ENCODE data around the gene CNIH1.

The CNIH1 gene

DNA sequence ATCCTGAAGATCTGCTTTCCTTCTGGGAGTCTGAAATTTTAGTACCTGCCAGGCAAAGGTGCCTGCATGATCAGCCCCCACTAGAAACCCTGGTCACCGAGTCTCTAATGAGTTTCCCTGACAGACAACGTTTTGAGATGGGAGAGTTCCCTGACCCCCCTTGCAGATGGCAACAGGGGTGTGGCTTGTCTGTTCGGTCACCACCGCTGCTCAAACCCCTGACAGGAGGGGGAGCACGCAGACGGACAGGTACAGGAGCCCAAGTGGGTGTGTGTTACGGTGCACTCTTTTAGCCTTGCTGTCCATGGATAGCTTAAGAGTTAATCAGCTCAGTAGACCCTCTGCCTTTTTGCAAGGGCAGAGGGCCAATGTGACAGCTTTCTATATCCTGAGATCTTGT lies 63.7 kb downstream of the CNIH1 start:
- DNase-seq: no peak

GRCh38 chr14:54374117-54374884 lies 66.9 kb downstream of the CNIH1 start:
- DNase-seq: no peak

All from NCI-H524 treated with DMSO at 0.1 percent for 48 hours (cell line).